ENCODE data around the gene TANK.
"Not testable (repeated sequence)": the region's sequence is repeated elsewhere in the genome, so short reads cannot be mapped to it uniquely, and the experiment has no call there.

TANK gene

GRCh38 chr2:161124201-161124600, 36.0 kb upstream of the TANK start:
- H3K36me3 Mint-ChIP-seq = no peaks in the 10 kb centered on the region
- no peaks in the 10 kb centered on the region for H3K27me3 Mint-ChIP-seq
- peaks cover 21% of the 10 kb centered on the region for H3K4me1 Mint-ChIP-seq

GRCh38 chr2:161128885-161129284, 31.3 kb upstream of the TANK start:
- Mint-ChIP-seq H3K27me3 (no peaks in the 10 kb centered on the region), H3K4me1 (peaks cover 11% of the 10 kb centered on the region), H3K27ac (no peak overlapping the region), H3K36me3 (no peaks in the 10 kb centered on the region), H3K9me3 (no peaks in the 10 kb centered on the region), H3K4me3 (no peak overlapping the region)

More at GRCh38 chr2:161124201-161124600, 36.0 kb upstream of the TANK start:
- H3K4me3 Mint-ChIP-seq = no peak overlapping the region
- no peaks in the 10 kb centered on the region for H3K9me3 Mint-ChIP-seq
- H3K27ac Mint-ChIP-seq = no peak overlapping the region

GRCh38 chr2:161130354-161130753, 29.9 kb upstream of the TANK start:
- H3K4me1 Mint-ChIP-seq = peaks cover 18% of the 10 kb centered on the region
- H3K36me3 Mint-ChIP-seq = no peaks in the 10 kb centered on the region
- H3K27ac Mint-ChIP-seq = no peak overlapping the region
- no peaks in the 10 kb centered on the region for H3K9me3 Mint-ChIP-seq
- H3K4me3 Mint-ChIP-seq = no peak overlapping the region
- no peaks in the 10 kb centered on the region for H3K27me3 Mint-ChIP-seq

- Mint-ChIP-seq H3K27ac (no peak overlapping the region), H3K9me3 (no peaks in the 10 kb centered on the region), H3K27me3 (no peaks in the 10 kb centered on the region), H3K4me3 (no peak overlapping the region), H3K4me1 (peaks cover 24% of the 10 kb centered on the region), H3K36me3 (no peaks in the 10 kb centered on the region)
Observed at GRCh38 chr2:161131074-161131680, 29.1 kb upstream of the TANK start.

- Mint-ChIP-seq H3K36me3 (no peaks in the 10 kb centered on the region), H3K4me3 (no peak overlapping the region), H3K27ac (no peak overlapping the region)
Observed at GRCh38 chr2:161131804-161132203, 28.4 kb upstream of the TANK start.

GRCh38 chr2:161132384-161132783, 27.8 kb upstream of the TANK start:
- peaks cover 32% of the 10 kb centered on the region for H3K4me1 Mint-ChIP-seq
- not testable (repeated sequence) for H3K27ac Mint-ChIP-seq, H3K4me3 Mint-ChIP-seq, H3K27me3 Mint-ChIP-seq, H3K9me3 Mint-ChIP-seq, H3K36me3 Mint-ChIP-seq

More at GRCh38 chr2:161131804-161132203, 28.4 kb upstream of the TANK start:
- Mint-ChIP-seq H3K4me1 (peaks cover 30% of the 10 kb centered on the region), H3K27me3 (no peaks in the 10 kb centered on the region), H3K9me3 (no peaks in the 10 kb centered on the region)

GRCh38 chr2:161133366-161133765, 26.9 kb upstream of the TANK start:
- Mint-ChIP-seq H3K27me3 (no peaks in the 10 kb centered on the region), H3K4me3 (no peak overlapping the region), H3K4me1 (peaks cover 32% of the 10 kb centered on the region), H3K27ac (no peak overlapping the region), H3K36me3 (no peaks in the 10 kb centered on the region), H3K9me3 (no peaks in the 10 kb centered on the region)

- peaks cover 37% of the 10 kb centered on the region for H3K4me1 Mint-ChIP-seq
- H3K4me3 Mint-ChIP-seq = peak overlapping the region; percentile 39
- H3K36me3 Mint-ChIP-seq = no peaks in the 10 kb centered on the region
- peak overlapping the region; percentile 48 for H3K27ac Mint-ChIP-seq
- no peaks in the 10 kb centered on the region for H3K9me3 Mint-ChIP-seq
- H3K27me3 Mint-ChIP-seq = no peaks in the 10 kb centered on the region
Observed at GRCh38 chr2:161134547-161135518, 25.4 kb upstream of the TANK start.

- Mint-ChIP-seq H3K9me3 (no peaks in the 10 kb centered on the region), H3K27me3 (no peaks in the 10 kb centered on the region), H3K4me3 (peak overlapping the region; percentile 97), H3K4me1 (peaks cover 46% of the 10 kb centered on the region), H3K36me3 (peaks cover under 1% of the 10 kb centered on the region), H3K27ac (peak overlapping the region; percentile 99)
Observed at GRCh38 chr2:161135951-161136593, 24.2 kb upstream of the TANK start.

GRCh38 chr2:161136696-161137324, 23.4 kb upstream of the TANK start:
- no peaks in the 10 kb centered on the region for H3K27me3 Mint-ChIP-seq
- peaks cover 6% of the 10 kb centered on the region for H3K36me3 Mint-ChIP-seq
- peak overlapping the region; percentile 97 for H3K4me3 Mint-ChIP-seq
- no peaks in the 10 kb centered on the region for H3K9me3 Mint-ChIP-seq
- peak overlapping the region; percentile 99 for H3K27ac Mint-ChIP-seq
- peaks cover 54% of the 10 kb centered on the region for H3K4me1 Mint-ChIP-seq

GRCh38 chr2:161138429-161138828, 21.8 kb upstream of the TANK start:
- Mint-ChIP-seq H3K36me3 (peaks cover 6% of the 10 kb centered on the region), H3K27me3 (no peaks in the 10 kb centered on the region), H3K4me3 (peak overlapping the region; percentile 89), H3K9me3 (no peaks in the 10 kb centered on the region), H3K4me1 (peaks cover 69% of the 10 kb centered on the region), H3K27ac (peak overlapping the region; percentile 97)

- Mint-ChIP-seq H3K9me3 (no peaks in the 10 kb centered on the region), H3K27me3 (no peaks in the 10 kb centered on the region), H3K36me3 (peaks cover 10% of the 10 kb centered on the region), H3K27ac (peak overlapping the region; percentile 97), H3K4me1 (peaks cover 78% of the 10 kb centered on the region), H3K4me3 (peak overlapping the region; percentile 89)
Observed at GRCh38 chr2:161139098-161139987, 20.9 kb upstream of the TANK start.

GRCh38 chr2:161141033-161141432, 19.2 kb upstream of the TANK start:
- Mint-ChIP-seq H3K9me3 (peaks cover 9% of the 10 kb centered on the region), H3K36me3 (peaks cover 14% of the 10 kb centered on the region), H3K4me1 (peaks cover 83% of the 10 kb centered on the region), H3K4me3 (peak overlapping the region; percentile 69), H3K27ac (peak overlapping the region; percentile 4), H3K27me3 (no peaks in the 10 kb centered on the region)

GRCh38 chr2:161146209-161146775, 13.9 kb upstream of the TANK start:
- Mint-ChIP-seq H3K4me3 (no peak overlapping the region), H3K27ac (no peak overlapping the region), H3K4me1 (peaks cover 62% of the 10 kb centered on the region), H3K9me3 (peaks cover 18% of the 10 kb centered on the region), H3K27me3 (no peaks in the 10 kb centered on the region), H3K36me3 (peaks cover 50% of the 10 kb centered on the region)

Measured in activated naive CD4-positive, alpha-beta T cell treated with anti-CD3 and anti-CD28 coated beads, Interleukin-2, amount 50 U/mL, for 24 hours (primary cell).